Left lung (tissue), 10 donors: Measurements from ENCODE around the gene CNDP2. TPM values are rescaled to one million over a fixed set of nuclear protein-coding genes. Genes with fewer than 3 reads are reported as not detected.

ENCODE experiments used
- ATAC-seq: fragments of 200-7000 bp; cut with Tn5 transposase; one replicate; pipeline ENCODE4 v1.9.1; 2020; ENCODE audit warnings: moderate library complexity
- DNase-seq, 4 donors: peaks; one replicate each; pipeline ENCODE4 v3.0.0-alpha.2; 2013 to 2020
- H3K27ac ChIP-seq, 2 donors: fragments of 200-600 bp; sonication (generic) in 1 of 2; one replicate each; pipeline versions ENCODE4 v1.5.0 to v1.8.0; 2020 to 2021
- H3K27me3 ChIP-seq, 2 donors: fragments of 200-600 bp; sonication (generic) in 1 of 2; one replicate each; pipeline versions ENCODE4 v1.5.0 to v1.8.0; 2020 to 2021
- H3K36me3 ChIP-seq, 2 donors: fragments of 200-600 bp; sonication (generic) in 1 of 2; one replicate each; pipeline versions ENCODE4 v1.5.0 to v1.8.0; 2020 to 2021
- H3K4me1 ChIP-seq, 2 donors: fragments of 200-600 bp; one replicate each; pipeline ENCODE4 v1.8.0; 2021
- H3K4me3 ChIP-seq, 2 donors: fragments of 200-600 bp; sonication (generic) in 1 of 2; one replicate each; pipeline versions ENCODE4 v1.5.0 to v1.8.0; 2020 to 2021; ENCODE audit warnings: mild to moderate bottlenecking in 1 of 2
- H3K9me3 ChIP-seq, 2 donors: fragments of 200-600 bp; sonication (generic) in 1 of 2; one replicate each; pipeline versions ENCODE4 v1.5.0 to v1.8.0; 2020 to 2021
- CTCF ChIP-seq, 2 donors: fragments of 200-600 bp; sonication (generic) in 1 of 2; IDR thresholded peaks; one replicate each; pipeline versions ENCODE4 v1.5.0 to v1.8.0; 2021; ENCODE audit warnings: antibody characterized with exemption in 2 of 2
- intact Hi-C, 2 donors: fragments of 100-400 bp; cut with DNase I; formaldehyde crosslinking; loops; one replicate each; pipeline versions ENCODE4 v1.11.2 to v1.14.2; 2022
- polyA plus RNA-seq, 6 donors: library from polyadenylated mRNA; unstranded; fragments of 120-200 nt; gene quantifications; one replicate each; pipeline ENCODE4 v1.2.1, GENCODE V29; 2013; ENCODE audit not compliant: insufficient read length in 6 of 6
- total RNA-seq, 2 donors: library from RNA; stranded (reverse); fragmentation: NEBNext Ultra II Directional; extraction: Animal tissue kit (Norgen Biotek cat#: 25700); gene quantifications; one replicate each; pipeline ENCODE4 v1.2.1, GENCODE V29; 2021
- donor health status: DM: no; HTN: yes; CAD: no.
- donor health status: DM: no; HTN: no; CAD: no.

The CNDP2 gene
- total and polyA plus RNA-seq, 8 donors: 108 to 301 (median 129) TPM

GRCh38 chr18:74551936-74552555, 55.9 kb downstream of the CNDP2 start:
- Histone ChIP-seq H3K27me3 (no peaks in the 10 kb centered on the region), H3K4me3 (no peak overlapping the region), H3K9me3 (peaks cover 0 to 19% of the 10 kb centered on the region in 2 donors), H3K27ac (no peak overlapping the region), H3K36me3 (no peaks in the 10 kb centered on the region), H3K4me1 (peaks cover 0 to 5% of the 10 kb centered on the region in 2 donors)
- TF ChIP-seq CTCF (IDR thresholded peaks at IDR 0.05): peak; percentile 78 to 80
- peak; percentile 100 for ATAC-seq
- intact Hi-C loops: no loop called here
- peak in 3 of 4 donors; percentile 74 to 89 (median 77) for DNase-seq

- no peak for ATAC-seq
- TF ChIP-seq CTCF (IDR thresholded peaks at IDR 0.05): no peak
- Histone ChIP-seq H3K36me3 (no peaks in the 10 kb centered on the region), H3K4me1 (no peaks in the 10 kb centered on the region), H3K27ac (no peak overlapping the region), H3K27me3 (no peaks in the 10 kb centered on the region), H3K4me3 (no peak overlapping the region), H3K9me3 (no peaks in the 10 kb centered on the region)
- no peak for DNase-seq
- intact Hi-C loops: loop anchor here in 1 of 2 donors (5.0 kb wide), 1 partner anchor 204 kb away; no protein-coding TSS in a partner anchor
Measured at GRCh38 chr18:74556126-74556525, 60.0 kb downstream of the CNDP2 start.

- peak; percentile 88 for ATAC-seq
- H3K4me1 ChIP-seq: no peaks in the 10 kb centered on the region
- intact Hi-C loops: loop anchor here in 1 of 2 donors (5.0 kb wide), 1 partner anchor 206 kb away; no protein-coding TSS in a partner anchor
- DNase-seq: no peak
- H3K27me3 ChIP-seq: no peaks in the 10 kb centered on the region
- H3K27ac ChIP-seq: no peak overlapping the region
- no peak for TF ChIP-seq CTCF (IDR thresholded peaks at IDR 0.05)
- no peak overlapping the region for H3K4me3 ChIP-seq
- no peaks in the 10 kb centered on the region for H3K36me3 ChIP-seq
- no peaks in the 10 kb centered on the region for H3K9me3 ChIP-seq
Measured at GRCh38 chr18:74558096-74558495, 61.9 kb downstream of the CNDP2 start.

- Histone ChIP-seq H3K9me3 (peaks cover 0 to 6% of the 10 kb centered on the region in 2 donors), H3K4me3 (no peak overlapping the region), H3K4me1 (no peaks in the 10 kb centered on the region), H3K27ac (no peak overlapping the region), H3K27me3 (no peaks in the 10 kb centered on the region), H3K36me3 (no peaks in the 10 kb centered on the region)
- no peak for TF ChIP-seq CTCF (IDR thresholded peaks at IDR 0.05)
- DNase-seq (no peak), ATAC-seq (no peak)
- intact Hi-C loops: no loop called here
Measured at GRCh38 chr18:74562131-74562730, 66.1 kb downstream of the CNDP2 start.

- H3K4me3 ChIP-seq: no peak overlapping the region
- ATAC-seq (no peak), DNase-seq (no peak)
- intact Hi-C loops: no loop called here
- H3K27me3 ChIP-seq: no peaks in the 10 kb centered on the region
- peaks cover 0 to 2% of the 10 kb centered on the region in 2 donors for H3K4me1 ChIP-seq
- no peaks in the 10 kb centered on the region for H3K36me3 ChIP-seq
- H3K27ac ChIP-seq: no peak overlapping the region
- no peak for TF ChIP-seq CTCF (IDR thresholded peaks at IDR 0.05)
- peaks cover 0 to 6% of the 10 kb centered on the region in 2 donors for H3K9me3 ChIP-seq
Measured at GRCh38 chr18:74562775-74563174, 66.6 kb downstream of the CNDP2 start.
